ENCODE measurements around the gene THAP7.

GRCh38 chr22:20979940-20980453 is 21.9 kb downstream of the THAP7 start:
- TF ChIP-seq CTCF (IDR thresholded peaks at IDR 0.05) = no peak
- no peak for TF ChIP-seq EZH2 (IDR thresholded peaks at IDR 0.05; ENCODE audit: borderline replicate concordance, insufficient read depth, low read depth, low read length, poor library complexity, severe bottlenecking)
